ENCODE data around the gene RAI1. TPM values are rescaled to one million over a fixed set of nuclear protein-coding genes. Genes with fewer than 3 reads are reported as not detected.
A peak's percentile ranks its signal among the peaks of the same experiment; 100 is the strongest.

RAI1 gene
- total RNA-seq, 1 donor from 2014 or later: 31.1 TPM

GRCh38 chr17:17661834-17662385, 19.3 kb upstream of the RAI1 start:
- intact Hi-C loops (cut with DNase I): no loop called here
- DNase-seq (no peak), ATAC-seq (no peak)
- peaks cover 9% of the 10 kb centered on the region for H3K9me3 ChIP-seq
- no peaks in the 10 kb centered on the region for H3K27me3 ChIP-seq (ENCODE audit: low read depth)
- no peaks in the 10 kb centered on the region for H3K36me3 ChIP-seq
- peaks cover 10% of the 10 kb centered on the region for H3K4me1 ChIP-seq
- H3K4me3 ChIP-seq: no peak overlapping the region
- TF ChIP-seq CTCF (IDR thresholded peaks at IDR 0.05): no peak
- no peak overlapping the region for H3K27ac ChIP-seq

- ATAC-seq (peak; percentile 70 to 76), DNase-seq (peak; percentile 55)
- Histone ChIP-seq H3K27ac (no peak overlapping the region), H3K4me1 (peaks cover 10% of the 10 kb centered on the region), H3K9me3 (peaks cover 9% of the 10 kb centered on the region), H3K27me3 (ENCODE audit: low read depth) (no peaks in the 10 kb centered on the region), H3K4me3 (no peak overlapping the region), H3K36me3 (no peaks in the 10 kb centered on the region)
- intact Hi-C loops (cut with DNase I): no loop called here
- no peak for TF ChIP-seq CTCF (IDR thresholded peaks at IDR 0.05)
Observed at GRCh38 chr17:17663160-17664063, 17.8 kb upstream of the RAI1 start.

GRCh38 chr17:17664064-17664452, 17.2 kb upstream of the RAI1 start:
- Histone ChIP-seq H3K4me3 (no peak overlapping the region), H3K27ac (no peak overlapping the region), H3K4me1 (peaks cover 10% of the 10 kb centered on the region), H3K36me3 (no peaks in the 10 kb centered on the region), H3K27me3 (ENCODE audit: low read depth) (no peaks in the 10 kb centered on the region), H3K9me3 (peaks cover 5% of the 10 kb centered on the region)
- TF ChIP-seq CTCF (IDR thresholded peaks at IDR 0.05): no peak
- intact Hi-C loops (cut with DNase I): no loop called here
- no peak for ATAC-seq
- no peak for DNase-seq

GRCh38 chr17:17665255-17665654, 16.0 kb upstream of the RAI1 start:
- intact Hi-C loops (cut with DNase I): no loop called here
- Histone ChIP-seq H3K4me3 (no peak overlapping the region), H3K4me1 (peaks cover 10% of the 10 kb centered on the region), H3K9me3 (no peaks in the 10 kb centered on the region), H3K36me3 (no peaks in the 10 kb centered on the region), H3K27me3 (ENCODE audit: low read depth) (no peaks in the 10 kb centered on the region), H3K27ac (no peak overlapping the region)
- ATAC-seq: no peak
- no peak for DNase-seq
- no peak for TF ChIP-seq CTCF (IDR thresholded peaks at IDR 0.05)

- TF ChIP-seq CTCF (IDR thresholded peaks at IDR 0.05): no peak
- DNase-seq (no peak), ATAC-seq (no peak)
- Histone ChIP-seq H3K4me1 (peaks cover 10% of the 10 kb centered on the region), H3K9me3 (no peaks in the 10 kb centered on the region), H3K27ac (no peak overlapping the region), H3K27me3 (ENCODE audit: low read depth) (no peaks in the 10 kb centered on the region), H3K36me3 (no peaks in the 10 kb centered on the region), H3K4me3 (no peak overlapping the region)
- intact Hi-C loops (cut with DNase I): no loop called here
Observed at GRCh38 chr17:17666111-17666714, 15.0 kb upstream of the RAI1 start.
